Spleen (tissue), 7 donors: Measurements from ENCODE around the gene POLR2J.

Experiments used
- CTCF ChIP-seq, 11 experiments: fragments of 200-600 bp in 7 of 11; fragments of 450-650 bp in 4 of 11; sonication (generic) in 4 of 11; IDR thresholded peaks in 8 of 11; conservative IDR thresholded peaks in 3 of 11; 1 replicate in 7 of 11; 2 replicates in 4 of 11; pipeline versions ENCODE4 v1.4.0 to v1.8.0; 2016 to 2021; ENCODE audit warnings: antibody characterized with exemption in 11 of 11, inconsistent platforms in 4 of 11, mild to moderate bottlenecking in 1 of 11
- POLR2A ChIP-seq, 3 donors: fragments of 450-650 bp; IDR thresholded peaks; one replicate each; pipeline ENCODE4 v1.5.1; 2017; ENCODE audit warnings: antibody characterized with exemption in 3 of 3, mild to moderate bottlenecking in 1 of 3
- POLR2AphosphoS5 ChIP-seq, 3 donors: sonication (generic); formaldehyde crosslinking; IDR thresholded peaks; one replicate each; pipeline ENCODE4 v1.5.1; 2017; ENCODE audit warnings: antibody characterized with exemption in 3 of 3
- donor health status: DM: no; HTN: no; CAD: no; lungs with moderate emphysema.
- donor health status: DM: no; HTN: no; CAD: no.
- donor health status: DM: no; HTN: no; CAD: no.

GRCh38 chr7:102455596-102455995 lies 23.1 kb downstream of the POLR2J start:
- TF ChIP-seq POLR2A (IDR thresholded peaks at IDR 0.05) (no peak), CTCF (IDR thresholded peaks at IDR 0.05 in 8 of 11, conservative IDR thresholded peaks at IDR 0.05 in 3 of 11) (no peak), POLR2AphosphoS5 (IDR thresholded peaks at IDR 0.05) (peak in 2 of 3 donors; percentile 5 to 64)
